HG02884 (cell line): ENCODE measurements around the gene RPTOR.

ENCODE experiments used
- ATAC-seq: cut with Tn5 transposase; IDR thresholded peaks from one replicate; pipeline ENCODE4 v1.9.1; 2021; ENCODE audit warnings: mild to moderate bottlenecking, moderate library complexity; ENCODE audit not compliant: unreplicated experiment

RPTOR gene

GRCh38 chr17:80836971-80837481 is 292.4 kb downstream of the RPTOR start:
- ATAC-seq: no peak

- ATAC-seq: no peak
Observed at GRCh38 chr17:80837711-80838110, 293.1 kb downstream of the RPTOR start.

DNA sequence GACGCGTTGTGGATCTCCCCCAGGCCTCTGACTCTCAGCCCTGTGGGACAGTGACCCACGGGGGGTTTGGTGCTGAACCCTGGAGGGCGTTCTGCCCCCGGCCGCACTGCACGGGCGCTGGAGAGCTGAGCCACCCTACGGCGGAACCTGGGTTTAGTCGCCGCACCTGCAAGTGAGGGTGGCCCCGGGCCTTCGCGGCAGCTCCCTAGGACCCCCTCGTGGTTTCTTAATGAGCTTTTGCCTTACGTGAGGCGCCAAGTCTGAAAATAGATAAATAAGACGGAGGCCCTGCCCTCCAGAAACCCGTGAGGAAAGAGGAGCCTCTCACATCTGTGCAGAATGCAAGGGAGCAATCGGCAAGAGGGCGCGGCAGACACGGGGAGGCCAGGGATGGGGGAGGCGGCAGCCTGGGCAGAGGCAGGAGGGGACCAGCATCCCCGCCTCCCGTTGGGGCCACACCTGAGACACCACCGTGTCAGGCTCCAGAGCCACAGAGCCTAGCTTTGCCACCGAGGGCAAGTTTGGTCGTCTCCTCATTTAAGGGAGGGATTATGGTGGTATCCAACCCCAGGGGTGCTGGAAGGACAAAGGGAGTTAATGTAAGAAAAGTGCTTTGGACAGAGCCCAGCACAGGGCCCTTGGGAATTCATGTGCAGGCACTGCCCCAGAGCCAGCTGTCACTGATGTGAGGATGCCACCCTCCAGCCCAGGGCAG is 293.8 kb downstream of the RPTOR start:
- no peak for ATAC-seq

DNA sequence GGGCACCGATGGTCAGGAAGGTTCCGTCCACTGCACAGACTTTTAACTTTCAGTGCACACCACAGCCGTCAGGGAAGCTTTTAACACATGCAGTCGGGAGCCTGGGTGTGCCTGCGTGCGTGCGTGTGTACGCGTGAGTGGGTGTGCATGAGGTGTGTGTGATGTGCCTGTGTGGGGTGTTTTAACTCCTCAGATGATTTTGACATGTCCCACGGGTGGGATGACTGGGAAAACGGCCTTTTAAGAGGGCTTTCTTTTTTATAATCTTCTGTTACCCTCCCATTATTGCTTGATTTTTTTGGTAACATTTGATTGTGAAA is 294.3 kb downstream of the RPTOR start:
- ATAC-seq: no peak

- ATAC-seq: no peak
Observed at GRCh38 chr17:80839511-80839941, 294.9 kb downstream of the RPTOR start.

GRCh38 chr17:80839970-80840369 is 295.3 kb downstream of the RPTOR start:
- no peak for ATAC-seq

DNA sequence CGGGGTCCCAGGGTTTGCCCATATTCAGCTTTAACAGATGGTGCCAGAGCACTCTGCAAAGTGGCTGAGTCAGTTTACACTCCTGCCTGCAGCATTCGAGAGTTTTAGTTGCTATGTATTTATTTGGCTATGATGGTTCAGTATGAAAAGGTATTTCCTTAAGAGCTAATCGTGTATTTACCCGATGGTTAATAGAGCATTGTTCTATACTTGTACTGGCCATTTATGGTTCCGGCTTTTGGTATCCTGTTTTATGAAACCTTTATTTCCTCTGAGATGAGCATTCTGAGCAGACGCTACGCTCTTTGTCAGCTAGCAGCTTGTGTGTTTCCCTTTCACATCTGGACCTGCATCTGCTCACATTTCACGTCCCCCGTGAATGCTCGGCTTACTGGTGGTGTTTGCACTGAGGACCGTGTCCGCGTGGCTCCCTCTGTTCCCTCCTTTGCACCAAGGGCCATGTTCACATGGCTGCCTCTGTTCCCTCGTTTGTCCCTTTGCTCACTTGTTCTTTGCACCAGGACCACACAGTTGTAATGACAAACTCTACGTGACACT is 297.9 kb downstream of the RPTOR start:
- ATAC-seq: no peak

- ATAC-seq: no peak
Observed at GRCh38 chr17:80843741-80844156, 299.1 kb downstream of the RPTOR start.

DNA sequence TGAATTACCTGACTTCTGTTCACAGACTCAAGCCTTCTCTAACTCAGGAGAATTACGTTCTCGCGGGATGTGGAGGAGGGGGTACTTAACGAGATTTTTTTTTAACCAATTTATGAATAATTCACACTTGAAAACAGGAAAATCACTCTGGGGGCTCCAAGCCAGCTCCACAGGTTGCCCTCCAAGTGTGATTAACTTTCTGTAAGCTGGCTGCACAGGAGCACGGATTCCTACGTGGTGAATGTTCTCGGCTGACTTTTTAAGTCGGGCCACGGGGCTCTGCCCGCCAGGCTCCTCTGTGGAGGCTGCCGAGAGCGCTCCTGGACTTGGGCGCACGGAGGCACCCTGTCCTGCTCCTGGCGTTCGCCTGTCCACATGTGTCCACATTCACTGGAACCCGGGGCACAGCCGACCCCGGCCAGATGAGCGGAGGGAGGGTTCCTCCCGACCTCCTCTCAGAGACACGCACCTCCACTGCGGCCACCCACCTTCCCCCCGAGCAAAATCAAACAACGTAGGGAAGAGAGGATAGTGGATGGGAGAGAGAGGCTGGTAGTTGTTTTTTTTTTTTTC is 299.9 kb downstream of the RPTOR start:
- ATAC-seq: no peak

GRCh38 chr17:80845069-80845862 is 300.6 kb downstream of the RPTOR start:
- ATAC-seq: no peak

- no peak for ATAC-seq
Observed at GRCh38 chr17:80845863-80846671, 301.4 kb downstream of the RPTOR start.

DNA sequence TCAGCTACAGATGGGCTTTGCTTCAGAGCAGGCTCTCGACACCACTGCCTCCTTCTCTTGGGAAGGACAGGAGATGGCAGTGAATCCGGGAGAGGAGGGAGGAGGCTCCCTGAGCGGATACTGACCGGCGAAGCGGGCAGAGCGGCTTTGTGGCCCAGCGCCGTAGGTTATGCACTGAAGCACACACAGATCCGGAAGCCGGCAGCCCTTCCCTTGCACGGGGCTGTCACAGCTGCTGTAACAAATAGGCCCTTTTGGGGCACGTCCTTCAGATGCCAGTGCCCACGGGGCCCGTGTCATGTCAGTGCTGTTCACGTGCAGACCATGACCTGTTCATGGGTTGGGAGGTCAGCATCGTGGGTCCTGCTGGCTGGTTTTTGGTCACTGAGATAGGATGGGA is 302.3 kb downstream of the RPTOR start:
- no peak for ATAC-seq

- no peak for ATAC-seq
Observed at GRCh38 chr17:80847496-80848230, 303.0 kb downstream of the RPTOR start.

- no peak for ATAC-seq
Observed at GRCh38 chr17:80848449-80849102, 303.9 kb downstream of the RPTOR start.

DNA sequence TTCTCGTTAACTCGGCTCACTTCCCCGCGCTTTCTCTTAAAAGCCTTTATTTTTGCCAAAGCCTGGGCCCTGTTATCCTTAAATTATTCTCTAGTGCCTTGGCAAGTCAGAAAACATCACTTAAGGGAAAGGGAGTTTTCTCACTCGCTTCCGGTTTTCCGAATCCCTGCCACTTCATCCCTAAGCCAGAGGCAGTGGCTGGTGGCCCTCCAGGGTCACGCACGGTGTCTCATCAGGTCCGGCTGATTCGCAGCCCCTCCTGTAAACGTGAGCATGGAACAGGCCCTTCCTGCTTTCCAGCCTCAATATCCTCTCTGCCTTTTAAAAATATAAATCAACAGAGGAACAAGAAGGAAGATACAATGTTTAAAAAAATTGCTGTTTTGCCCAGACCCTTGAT is 304.5 kb downstream of the RPTOR start:
- no peak for ATAC-seq

DNA sequence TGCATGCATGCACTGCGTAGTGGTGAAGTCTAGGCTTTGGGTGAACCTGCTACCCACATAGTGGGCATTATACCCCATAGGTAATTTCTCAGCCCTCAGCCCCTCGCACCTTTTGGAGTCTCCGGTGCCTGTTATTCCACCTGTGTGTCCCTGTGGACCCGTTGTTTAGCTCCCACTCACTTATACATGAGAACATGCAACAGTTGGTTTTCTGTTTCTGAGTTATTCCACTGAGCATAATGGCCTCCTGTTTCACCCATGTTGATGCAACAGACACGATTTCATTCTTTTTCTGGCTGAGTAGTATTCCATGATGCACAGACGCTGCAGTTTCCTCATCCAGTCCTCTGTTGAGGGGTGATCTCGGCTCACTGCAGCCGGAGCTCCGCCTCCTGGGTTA is 305.5 kb downstream of the RPTOR start:
- ATAC-seq: no peak

DNA sequence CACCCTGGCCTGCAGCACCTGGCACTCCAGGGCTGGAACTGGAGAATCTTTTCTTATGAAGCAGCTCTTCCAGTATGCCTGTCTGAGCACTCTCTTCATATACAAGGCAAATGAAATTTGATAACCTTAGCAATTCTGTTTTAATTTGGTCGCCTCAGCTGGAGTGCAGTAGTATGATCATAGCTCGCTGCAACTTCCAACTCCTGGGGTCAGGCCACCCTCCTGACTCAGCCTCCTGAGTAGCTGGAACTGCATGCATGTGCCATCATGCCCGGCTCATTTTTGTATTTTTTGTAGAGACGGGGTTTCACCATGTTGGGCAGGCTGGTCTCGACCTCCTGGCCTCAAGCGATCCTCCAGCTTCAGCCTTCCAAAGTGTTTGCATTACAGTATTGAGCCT is 306.2 kb downstream of the RPTOR start:
- no peak for ATAC-seq

- no peak for ATAC-seq
Observed at GRCh38 chr17:80851277-80851925, 306.8 kb downstream of the RPTOR start.

- no peak for ATAC-seq
Observed at GRCh38 chr17:80852476-80853015, 307.9 kb downstream of the RPTOR start.
